Measurements from ENCODE around the gene IGF2BP3. TPM values are rescaled to one million over a fixed set of nuclear protein-coding genes. Genes with fewer than 3 reads are reported as not detected.
"Not testable (repeated sequence)": the region's sequence is repeated elsewhere in the genome, so short reads cannot be mapped to it uniquely, and the experiment has no call there.

Gene IGF2BP3
- total RNA-seq, 2 experiments from 2014 or later: 0.37 to 0.94 TPM

GRCh38 chr7:23398090-23398489 is 72.2 kb downstream of the IGF2BP3 start:
- H3K9me3 Mint-ChIP-seq; H3K4me3 Mint-ChIP-seq; ATAC-seq (ENCODE audit: low read depth); H3K4me1 Mint-ChIP-seq; H3K27me3 Mint-ChIP-seq; H3K27ac Mint-ChIP-seq; POLR2A ChIA-PET; DNase-seq; H3K36me3 Mint-ChIP-seq: not testable (repeated sequence)

- Mint-ChIP-seq H3K27ac (no peak overlapping the region), H3K4me3 (no peak overlapping the region), H3K27me3 (peaks cover 6% of the 10 kb centered on the region), H3K36me3 (no peaks in the 10 kb centered on the region), H3K9me3 (no peaks in the 10 kb centered on the region), H3K4me1 (no peaks in the 10 kb centered on the region)
- POLR2A ChIA-PET: no interaction called here
- ATAC-seq (ENCODE audit: low read depth) (no peak), DNase-seq (no peak)
Observed at GRCh38 chr7:23397241-23397640, 73.0 kb downstream of the IGF2BP3 start.

GRCh38 chr7:23396222-23397015 is 73.9 kb downstream of the IGF2BP3 start:
- peaks cover 6% of the 10 kb centered on the region for H3K27me3 Mint-ChIP-seq
- ATAC-seq (ENCODE audit: low read depth) (no peak), DNase-seq (no peak)
- no peak overlapping the region for H3K27ac Mint-ChIP-seq
- H3K4me3 Mint-ChIP-seq: no peak overlapping the region
- POLR2A ChIA-PET: no interaction called here
- H3K9me3 Mint-ChIP-seq: no peaks in the 10 kb centered on the region
- no peaks in the 10 kb centered on the region for H3K36me3 Mint-ChIP-seq
- no peaks in the 10 kb centered on the region for H3K4me1 Mint-ChIP-seq

- H3K36me3 Mint-ChIP-seq: no peaks in the 10 kb centered on the region
- no peaks in the 10 kb centered on the region for H3K9me3 Mint-ChIP-seq
- no peak overlapping the region for H3K4me3 Mint-ChIP-seq
- ATAC-seq (ENCODE audit: low read depth) (no peak), DNase-seq (no peak)
- H3K27ac Mint-ChIP-seq: no peak overlapping the region
- POLR2A ChIA-PET: no interaction called here
- peaks cover 4% of the 10 kb centered on the region for H3K27me3 Mint-ChIP-seq
- no peaks in the 10 kb centered on the region for H3K4me1 Mint-ChIP-seq
Observed at GRCh38 chr7:23394488-23395171, 75.7 kb downstream of the IGF2BP3 start.

- Mint-ChIP-seq H3K4me3 (no peak overlapping the region), H3K27ac (no peak overlapping the region), H3K9me3 (no peaks in the 10 kb centered on the region), H3K4me1 (no peaks in the 10 kb centered on the region), H3K27me3 (peaks cover 4% of the 10 kb centered on the region), H3K36me3 (no peaks in the 10 kb centered on the region)
- no peak for ATAC-seq (ENCODE audit: low read depth)
- DNase-seq: no peak
- POLR2A ChIA-PET: no interaction called here
Observed at GRCh38 chr7:23393636-23394035, 76.7 kb downstream of the IGF2BP3 start.

GRCh38 chr7:23389701-23390100 is 80.6 kb downstream of the IGF2BP3 start:
- H3K27ac Mint-ChIP-seq: no peak overlapping the region
- POLR2A ChIA-PET: no interaction called here
- no peak for ATAC-seq (ENCODE audit: low read depth)

GRCh38 chr7:23387583-23387982 is 82.7 kb downstream of the IGF2BP3 start:
- POLR2A ChIA-PET: no interaction called here
- Mint-ChIP-seq H3K9me3 (no peaks in the 10 kb centered on the region), H3K27me3 (peaks cover 3% of the 10 kb centered on the region), H3K4me3 (no peak overlapping the region), H3K4me1 (peaks cover 6% of the 10 kb centered on the region), H3K36me3 (no peaks in the 10 kb centered on the region), H3K27ac (no peak overlapping the region)
- no peak for DNase-seq
- no peak for ATAC-seq (ENCODE audit: low read depth)

More at GRCh38 chr7:23389701-23390100, 80.6 kb downstream of the IGF2BP3 start:
- Mint-ChIP-seq H3K36me3 (no peaks in the 10 kb centered on the region), H3K27me3 (peaks cover 3% of the 10 kb centered on the region), H3K4me3 (no peak overlapping the region), H3K4me1 (peaks cover 4% of the 10 kb centered on the region), H3K9me3 (no peaks in the 10 kb centered on the region)
- DNase-seq: no peak

- Mint-ChIP-seq H3K4me3 (no peak overlapping the region), H3K9me3 (no peaks in the 10 kb centered on the region), H3K4me1 (peaks cover 12% of the 10 kb centered on the region), H3K27me3 (peaks cover 3% of the 10 kb centered on the region), H3K27ac (no peak overlapping the region), H3K36me3 (peaks cover 3% of the 10 kb centered on the region)
- POLR2A ChIA-PET: no interaction called here
- ATAC-seq (ENCODE audit: low read depth) (no peak), DNase-seq (no peak)
Observed at GRCh38 chr7:23385140-23385539, 85.2 kb downstream of the IGF2BP3 start.

GRCh38 chr7:23383225-23383624 is 87.1 kb downstream of the IGF2BP3 start:
- no peak overlapping the region for H3K4me3 Mint-ChIP-seq
- peaks cover 5% of the 10 kb centered on the region for H3K27me3 Mint-ChIP-seq
- H3K9me3 Mint-ChIP-seq: peaks cover 4% of the 10 kb centered on the region
- POLR2A ChIA-PET: no interaction called here
- ATAC-seq (ENCODE audit: low read depth) (no peak), DNase-seq (no peak)
- no peak overlapping the region for H3K27ac Mint-ChIP-seq
- H3K36me3 Mint-ChIP-seq: peaks cover 6% of the 10 kb centered on the region
- H3K4me1 Mint-ChIP-seq: peaks cover 12% of the 10 kb centered on the region

- ATAC-seq (ENCODE audit: low read depth): no peak
- no peak overlapping the region for H3K27ac Mint-ChIP-seq
- H3K27me3 Mint-ChIP-seq: peaks cover 2% of the 10 kb centered on the region
- peaks cover 4% of the 10 kb centered on the region for H3K9me3 Mint-ChIP-seq
- peaks cover 16% of the 10 kb centered on the region for H3K4me1 Mint-ChIP-seq
- no peak overlapping the region for H3K4me3 Mint-ChIP-seq
- H3K36me3 Mint-ChIP-seq: peaks cover 6% of the 10 kb centered on the region
- POLR2A ChIA-PET: no interaction called here
- no peak for DNase-seq
Observed at GRCh38 chr7:23380961-23381360, 89.3 kb downstream of the IGF2BP3 start.

- POLR2A ChIA-PET: interaction anchor here (0.6 kb wide), 1 partner anchor 88 kb away, joined by 4 read pairs; no protein-coding TSS in a partner anchor
- Mint-ChIP-seq H3K27me3 (peaks cover 2% of the 10 kb centered on the region), H3K36me3 (peaks cover 6% of the 10 kb centered on the region)
Observed at GRCh38 chr7:23380556-23380955, 89.7 kb downstream of the IGF2BP3 start.

GRCh38 chr7:23378996-23379395 is 91.3 kb downstream of the IGF2BP3 start:
- Mint-ChIP-seq H3K36me3 (peaks cover 6% of the 10 kb centered on the region), H3K9me3 (peaks cover 5% of the 10 kb centered on the region), H3K27me3 (peaks cover 2% of the 10 kb centered on the region), H3K4me3 (no peak overlapping the region), H3K4me1 (peaks cover 12% of the 10 kb centered on the region), H3K27ac (no peak overlapping the region)
- DNase-seq (no peak), ATAC-seq (ENCODE audit: low read depth) (no peak)
- POLR2A ChIA-PET: interaction anchor here (0.7 kb wide), 1 partner anchor 138 kb away, joined by 4 read pairs; no protein-coding TSS in a partner anchor

More at GRCh38 chr7:23380556-23380955, 89.7 kb downstream of the IGF2BP3 start:
- no peak for DNase-seq
- no peak overlapping the region for H3K27ac Mint-ChIP-seq
- no peak overlapping the region for H3K4me3 Mint-ChIP-seq
- peaks cover 5% of the 10 kb centered on the region for H3K9me3 Mint-ChIP-seq
- H3K4me1 Mint-ChIP-seq: peaks cover 16% of the 10 kb centered on the region
- ATAC-seq (ENCODE audit: low read depth): no peak

GRCh38 chr7:23377134-23377533 is 93.2 kb downstream of the IGF2BP3 start:
- H3K27ac Mint-ChIP-seq: no peak overlapping the region
- peaks cover 2% of the 10 kb centered on the region for H3K36me3 Mint-ChIP-seq
- peaks cover 5% of the 10 kb centered on the region for H3K9me3 Mint-ChIP-seq
- H3K27me3 Mint-ChIP-seq: peaks cover 7% of the 10 kb centered on the region
- H3K4me3 Mint-ChIP-seq: no peak overlapping the region
- ATAC-seq (ENCODE audit: low read depth): no peak
- H3K4me1 Mint-ChIP-seq: peaks cover 27% of the 10 kb centered on the region
- DNase-seq: no peak
- POLR2A ChIA-PET: no interaction called here

Measured in activated naive CD8-positive, alpha-beta T cell treated with anti-CD3 and anti-CD28 coated beads, Interleukin-2, amount 10 ng/mL, durations not matched to agents 7 days and 5 days (primary cell).